ENCODE measurements around the gene SUMF1.

SUMF1 gene

DNA sequence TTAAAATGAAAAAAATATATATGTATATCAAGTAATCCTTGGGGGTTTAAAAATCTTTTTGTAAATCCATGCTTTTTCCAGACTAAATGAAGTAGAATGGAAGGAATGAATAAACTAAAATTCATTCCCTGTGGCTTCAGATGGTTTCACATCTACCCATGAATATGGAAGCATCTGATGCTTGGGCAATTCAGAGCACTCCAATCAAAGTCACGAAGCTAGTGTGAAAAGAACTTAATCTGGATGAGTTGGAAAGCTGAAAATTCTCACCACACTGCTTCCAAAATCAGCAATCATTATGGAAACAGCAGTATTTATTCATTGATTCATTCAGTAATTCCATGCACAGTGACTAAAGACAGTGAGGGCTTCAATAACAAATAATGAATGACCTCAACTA is 55.2 kb downstream of the SUMF1 start:
- no peak for DNase-seq (ENCODE audit: low read depth)

DNA sequence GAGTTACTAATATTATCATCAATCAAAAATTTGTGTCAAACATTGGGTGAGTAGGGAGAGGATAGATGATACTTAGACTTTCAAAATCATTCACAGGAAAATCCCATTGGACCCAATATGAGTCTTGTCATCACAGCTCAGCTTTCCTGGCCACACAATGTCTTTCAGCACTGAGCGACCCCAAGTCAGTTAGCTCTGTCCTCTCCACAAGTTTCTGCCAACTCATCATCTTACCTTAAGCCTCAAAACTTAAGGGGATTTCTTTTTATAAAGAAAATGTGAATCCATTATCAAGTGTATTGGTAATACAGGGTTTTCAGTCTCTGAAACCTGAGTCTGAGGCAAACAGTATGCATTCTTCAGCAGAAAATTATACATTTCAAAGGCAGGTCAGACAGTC is 55.8 kb downstream of the SUMF1 start:
- DNase-seq (ENCODE audit: low read depth), result no peak

- DNase-seq (ENCODE audit: low read depth), result no peak
These were observed 56.5 kb downstream of the SUMF1 start for GRCh38 chr3:4410606-4411005.

DNA sequence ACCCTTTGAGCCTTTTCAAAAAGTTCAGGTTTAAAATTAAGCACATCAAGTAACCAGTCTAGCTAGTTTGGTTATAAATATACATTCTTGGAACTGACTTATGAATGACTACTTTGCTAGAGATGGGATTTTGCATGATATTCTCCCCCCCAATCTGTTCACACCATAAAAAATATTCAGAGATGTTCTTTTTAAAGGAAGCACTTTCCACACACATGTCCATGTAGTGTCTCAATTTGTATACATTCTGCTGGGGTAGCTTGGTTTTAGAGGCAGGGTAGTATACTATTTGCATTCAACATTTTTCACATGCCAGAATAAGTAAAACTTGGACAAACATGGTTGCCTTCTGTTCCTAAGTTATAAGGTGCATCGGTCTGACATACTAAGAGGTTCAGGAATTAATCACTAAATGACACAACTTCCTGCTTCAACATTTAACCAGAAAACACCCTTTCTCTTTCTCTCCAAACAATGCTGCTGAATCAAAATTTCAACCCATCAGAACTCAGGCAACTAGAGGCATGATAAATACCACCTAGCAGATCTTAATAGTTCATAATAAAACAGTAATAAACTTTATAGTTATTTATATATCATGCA is 57.0 kb downstream of the SUMF1 start:
- no peak for DNase-seq (ENCODE audit: low read depth)

DNA sequence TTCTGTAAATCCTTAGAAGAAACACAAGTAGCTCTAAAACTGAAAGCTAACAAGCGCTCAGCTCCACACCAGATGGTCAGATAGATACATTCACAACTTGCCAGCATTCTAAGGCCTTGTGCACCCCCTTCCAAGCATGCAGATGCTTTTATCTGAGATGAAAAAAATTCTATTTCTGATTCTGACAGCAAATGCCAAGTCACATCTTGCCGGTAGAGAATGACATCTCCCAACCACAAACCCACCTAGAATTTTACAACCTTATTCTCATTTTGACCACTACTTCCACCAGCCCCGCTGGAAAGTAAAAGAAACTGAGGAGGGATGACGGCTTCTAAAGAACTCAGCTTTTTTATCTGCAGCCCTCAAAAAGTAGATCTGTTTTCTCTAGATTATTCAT is 57.7 kb downstream of the SUMF1 start:
- DNase-seq (ENCODE audit: low read depth), result no peak

DNA sequence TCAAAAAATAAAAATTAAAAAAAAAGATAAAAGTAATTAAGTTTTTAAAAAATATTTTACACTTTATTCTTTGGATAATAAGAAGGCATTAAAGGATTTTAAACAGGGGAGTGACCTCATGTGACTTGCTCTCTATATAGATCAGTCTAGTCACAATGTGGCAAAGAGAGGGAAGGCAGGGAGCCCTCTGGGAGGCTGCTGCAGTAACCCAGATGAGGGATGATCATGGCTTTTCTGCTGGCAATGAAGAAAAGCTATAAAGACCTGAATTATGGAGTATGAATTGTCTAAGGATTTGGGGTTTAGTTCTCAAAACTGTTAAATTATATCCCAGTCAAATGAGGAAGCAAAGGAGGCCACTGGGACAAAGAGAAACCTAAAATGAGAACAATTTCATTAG is 58.1 kb downstream of the SUMF1 start:
- no peak for DNase-seq (ENCODE audit: low read depth)

DNA sequence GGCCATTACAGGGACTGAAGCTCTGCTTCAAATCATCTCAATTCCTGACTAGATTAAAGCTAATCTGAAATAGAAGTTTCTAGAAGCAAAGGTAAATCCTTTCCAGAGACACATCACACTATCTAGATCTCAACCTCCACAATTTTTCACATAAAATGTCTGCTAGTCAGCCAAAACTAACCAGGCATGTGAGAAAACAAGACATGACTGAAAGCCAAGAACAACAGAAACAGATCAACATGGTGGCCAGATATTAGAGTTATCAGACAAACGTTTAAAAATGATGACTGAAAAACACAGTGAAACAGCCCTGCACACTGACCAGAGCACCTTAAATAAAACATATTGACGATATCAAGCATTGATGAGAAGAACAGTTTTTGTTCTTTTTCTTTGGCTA is 59.1 kb downstream of the SUMF1 start:
- no peak for DNase-seq (ENCODE audit: low read depth)

- no peak for DNase-seq (ENCODE audit: low read depth)
These were observed 60.1 kb downstream of the SUMF1 start for GRCh38 chr3:4406746-4407568.

DNA sequence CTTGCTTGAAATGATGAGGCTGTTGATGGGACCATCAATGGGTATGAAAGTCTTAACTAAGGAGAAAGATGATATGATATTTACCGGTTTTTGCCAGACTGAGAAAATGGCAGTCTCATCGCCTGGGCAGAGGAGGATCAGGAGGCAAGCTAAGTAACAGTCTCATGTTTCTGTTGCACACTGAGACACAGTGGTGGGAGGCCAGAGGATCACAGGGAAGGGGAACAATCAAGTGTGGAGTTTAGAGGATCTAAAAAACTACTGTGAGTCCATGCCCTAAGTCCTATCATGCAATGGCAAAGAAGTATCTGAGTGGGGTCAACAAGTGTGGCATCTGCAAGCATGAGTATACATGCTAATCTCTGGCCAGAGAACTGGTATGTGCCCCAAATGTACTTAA is 62.2 kb downstream of the SUMF1 start:
- no peak for DNase-seq (ENCODE audit: low read depth)

- DNase-seq (ENCODE audit: low read depth), result no peak
These were observed 65.6 kb downstream of the SUMF1 start for GRCh38 chr3:4401441-4401840.

GRCh38 chr3:4399476-4399875 is 67.6 kb downstream of the SUMF1 start:
- no peak for DNase-seq (ENCODE audit: low read depth)

- DNase-seq (ENCODE audit: low read depth), result no peak
These were observed 68.2 kb downstream of the SUMF1 start for GRCh38 chr3:4398941-4399245.

DNA sequence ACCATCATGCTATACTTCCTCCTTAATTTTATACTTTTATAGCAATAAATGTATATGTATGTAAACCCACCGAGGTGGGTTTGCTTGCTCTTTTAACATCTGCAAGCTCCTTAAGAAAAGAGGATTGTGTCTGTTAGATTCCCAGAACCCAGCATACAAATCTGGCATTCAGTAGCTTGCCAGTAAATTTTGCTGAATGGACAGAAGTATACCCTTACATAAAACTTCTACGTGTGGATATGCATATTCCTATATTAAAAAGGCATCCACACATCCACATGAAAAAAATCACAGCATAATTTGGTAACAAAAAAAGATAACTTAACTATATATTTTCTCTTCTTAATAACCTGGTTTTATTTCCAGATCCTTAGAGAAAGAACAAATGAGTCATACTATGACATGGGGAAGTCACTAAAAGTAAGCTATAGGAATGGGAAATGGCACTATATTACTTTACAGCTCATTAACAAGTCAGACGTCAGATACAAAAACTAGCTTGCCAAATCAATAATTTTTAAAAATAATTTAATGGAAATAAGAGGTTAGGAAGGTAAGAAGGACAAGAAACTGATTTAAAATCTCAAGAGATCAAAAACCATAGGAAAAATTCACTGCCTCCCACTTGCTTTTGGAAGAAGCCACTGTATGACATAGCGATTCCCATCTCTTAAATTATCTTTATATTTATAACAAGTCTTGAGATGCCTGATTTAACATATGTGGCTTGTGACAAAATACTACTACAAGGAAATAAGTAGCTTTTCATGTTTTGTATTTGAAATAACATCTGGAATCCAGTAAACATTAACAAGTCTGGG is 68.7 kb downstream of the SUMF1 start:
- DNase-seq (ENCODE audit: low read depth), result no peak

DNA sequence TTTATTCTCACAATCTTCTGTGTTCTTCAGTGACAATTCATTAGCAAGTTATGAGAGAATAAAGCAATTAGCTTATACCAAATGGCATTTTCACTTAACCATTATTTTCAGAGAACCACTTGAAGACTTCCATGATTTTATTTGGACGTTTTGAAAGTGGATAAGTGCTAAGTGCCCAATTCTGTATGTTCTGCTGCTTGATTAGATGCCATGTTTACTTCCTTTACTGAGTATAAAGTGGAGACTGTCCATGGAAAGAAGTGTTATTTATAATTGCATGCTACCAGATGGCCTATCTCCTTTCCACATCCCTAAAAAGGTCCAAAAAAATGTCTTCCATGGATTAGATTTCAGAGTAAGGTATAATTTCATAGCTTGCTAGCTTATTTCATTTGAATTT is 69.6 kb downstream of the SUMF1 start:
- DNase-seq (ENCODE audit: low read depth), result no peak

DNA sequence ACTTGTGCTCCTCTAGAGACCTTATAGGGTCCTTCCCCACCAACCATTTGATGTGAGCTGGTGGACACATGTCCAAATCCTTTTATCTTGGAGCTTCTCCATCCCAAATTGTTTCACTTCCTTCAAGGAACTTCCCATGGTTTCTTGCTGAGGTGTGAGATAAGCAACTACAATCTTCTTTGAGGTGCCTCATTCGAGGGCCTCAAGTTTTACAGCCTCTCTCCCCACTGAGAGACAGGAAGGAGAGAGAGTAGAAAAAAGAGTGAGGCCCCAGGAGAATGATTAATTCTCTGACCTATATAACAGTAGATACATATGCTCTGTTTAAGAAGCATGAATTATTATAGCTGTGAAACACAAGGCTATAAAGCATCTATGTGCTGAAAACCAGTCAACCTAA is 70.5 kb downstream of the SUMF1 start:
- DNase-seq (ENCODE audit: low read depth), result no peak

DNA sequence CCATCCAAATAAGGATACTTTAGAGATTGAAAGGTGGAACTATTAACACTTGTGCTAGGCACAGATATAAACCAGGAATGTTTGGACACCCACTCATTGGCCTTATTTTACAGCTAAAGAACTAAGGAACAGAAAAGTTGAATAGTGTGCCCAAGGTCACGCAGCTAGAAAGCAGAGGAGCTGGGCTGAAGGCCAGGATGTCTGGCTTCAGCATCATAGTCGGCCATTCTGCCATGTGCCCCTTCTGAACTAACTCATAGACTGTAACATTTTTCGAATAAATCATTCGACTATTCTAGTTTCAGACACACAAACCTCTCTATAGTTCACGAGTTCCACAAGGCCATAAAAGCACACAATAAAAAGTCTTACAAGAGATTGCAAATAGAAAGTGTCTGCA is 71.1 kb downstream of the SUMF1 start:
- DNase-seq (ENCODE audit: low read depth), result no peak

DNA sequence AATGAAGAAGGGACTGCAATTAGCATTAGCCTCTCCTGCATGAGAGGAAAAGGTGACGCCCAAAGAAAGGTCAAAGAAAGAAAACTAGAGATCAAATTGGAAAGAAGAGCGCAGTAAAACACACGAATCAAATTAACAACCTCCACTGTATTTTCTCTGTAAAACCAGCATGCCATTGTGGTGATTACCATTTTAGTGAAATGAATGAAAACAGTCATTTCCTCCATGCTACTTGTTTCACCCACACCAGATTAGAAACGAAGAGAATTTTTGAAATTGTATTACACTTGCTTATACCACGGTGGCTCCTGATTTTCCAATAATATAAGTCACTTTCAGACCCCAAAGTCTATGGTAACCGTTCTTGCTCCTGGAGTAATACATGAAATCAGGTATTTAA is 71.6 kb downstream of the SUMF1 start:
- no peak for DNase-seq (ENCODE audit: low read depth)

GRCh38 chr3:4394567-4394966 is 72.5 kb downstream of the SUMF1 start:
- no peak for DNase-seq (ENCODE audit: low read depth)

- DNase-seq (ENCODE audit: low read depth), result no peak
These were observed 73.0 kb downstream of the SUMF1 start for GRCh38 chr3:4394048-4394447.

DNA sequence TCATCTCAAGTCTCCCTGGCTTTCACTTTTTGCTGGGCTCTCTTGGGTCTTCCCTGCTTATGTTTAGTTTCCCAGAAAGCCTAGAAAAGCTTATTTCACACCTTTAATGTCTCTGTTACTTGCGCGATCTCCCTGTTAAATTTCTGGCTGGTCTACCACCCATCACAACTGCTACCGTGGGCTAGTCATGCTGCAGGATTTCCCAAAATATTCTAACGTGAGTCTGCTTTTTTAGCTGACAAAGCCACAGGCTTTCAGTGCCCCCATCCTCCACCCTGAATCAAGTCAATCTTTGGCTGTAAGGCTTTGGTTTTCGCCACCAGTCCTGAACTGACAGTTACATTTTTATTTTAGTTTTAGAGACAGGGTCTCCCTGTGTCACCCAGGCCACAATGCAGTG is 74.1 kb downstream of the SUMF1 start:
- no peak for DNase-seq (ENCODE audit: low read depth)

- no peak for DNase-seq (ENCODE audit: low read depth)
These were observed 79.6 kb downstream of the SUMF1 start for GRCh38 chr3:4387210-4388204.

- no peak for DNase-seq (ENCODE audit: low read depth)
These were observed 81.9 kb downstream of the SUMF1 start for GRCh38 chr3:4385201-4385600.

Measured in stimulated activated CD4-positive, alpha-beta T cell treated with anti-CD3 and anti-CD28 coated beads, Interleukin-2, amount 100 ng/mL, for 4 hours (primary cell).